ENCODE measurements around the gene ANKRD50.
A peak's percentile ranks its signal among the peaks of the same experiment; 100 is the strongest.

ANKRD50 gene

GRCh38 chr4:124710015-124710741, 2.4 kb downstream of the ANKRD50 start:
- no peak for DNase-seq (ENCODE audit: low read depth)

GRCh38 chr4:124708517-124709300, 3.8 kb downstream of the ANKRD50 start:
- no peak for DNase-seq (ENCODE audit: low read depth)

- no peak for DNase-seq (ENCODE audit: low read depth)
These were observed 7.1 kb downstream of the ANKRD50 start for GRCh38 chr4:124705393-124705792.

- no peak for DNase-seq (ENCODE audit: low read depth)
These were observed 9.4 kb downstream of the ANKRD50 start for GRCh38 chr4:124703154-124703553.

- DNase-seq (ENCODE audit: low read depth) = no peak
These were observed 15.1 kb downstream of the ANKRD50 start for GRCh38 chr4:124697441-124697840.

GRCh38 chr4:124696182-124696581, 16.4 kb downstream of the ANKRD50 start:
- DNase-seq (ENCODE audit: low read depth) = no peak

GRCh38 chr4:124694946-124695598, 17.5 kb downstream of the ANKRD50 start:
- peak; percentile 8 for DNase-seq (ENCODE audit: low read depth)

- DNase-seq (ENCODE audit: low read depth) = no peak
These were observed 18.2 kb downstream of the ANKRD50 start for GRCh38 chr4:124694306-124694705.

- no peak for DNase-seq (ENCODE audit: low read depth)
These were observed 20.7 kb downstream of the ANKRD50 start for GRCh38 chr4:124691801-124692200.

- DNase-seq (ENCODE audit: low read depth) = no peak
These were observed 26.3 kb downstream of the ANKRD50 start for GRCh38 chr4:124686279-124686678.

- no peak for DNase-seq (ENCODE audit: low read depth)
These were observed 26.7 kb downstream of the ANKRD50 start for GRCh38 chr4:124685851-124686250.

GRCh38 chr4:124684301-124684700, 28.2 kb downstream of the ANKRD50 start:
- no peak for DNase-seq (ENCODE audit: low read depth)

GRCh38 chr4:124682384-124682783, 30.1 kb downstream of the ANKRD50 start:
- no peak for DNase-seq (ENCODE audit: low read depth)

GRCh38 chr4:124666496-124666895, 46.0 kb downstream of the ANKRD50 start:
- no peak for DNase-seq (ENCODE audit: low read depth)

- DNase-seq (ENCODE audit: low read depth) = no peak
These were observed 53.7 kb downstream of the ANKRD50 start for GRCh38 chr4:124658795-124659194.

GRCh38 chr4:124650614-124651013, 61.9 kb downstream of the ANKRD50 start:
- DNase-seq (ENCODE audit: low read depth) = no peak

- DNase-seq (ENCODE audit: low read depth) = no peak
These were observed 64.9 kb downstream of the ANKRD50 start for GRCh38 chr4:124647599-124647998.

- no peak for DNase-seq (ENCODE audit: low read depth)
These were observed 67.9 kb downstream of the ANKRD50 start for GRCh38 chr4:124644621-124645020.

GRCh38 chr4:124642846-124643245, 69.7 kb downstream of the ANKRD50 start:
- DNase-seq (ENCODE audit: low read depth) = no peak

- DNase-seq (ENCODE audit: low read depth) = peak; percentile 57
These were observed 70.7 kb downstream of the ANKRD50 start for GRCh38 chr4:124641715-124642381.

GRCh38 chr4:124640022-124640730, 72.4 kb downstream of the ANKRD50 start:
- DNase-seq (ENCODE audit: low read depth) = peak; percentile 65

GRCh38 chr4:124637321-124637720, 75.2 kb downstream of the ANKRD50 start:
- DNase-seq (ENCODE audit: low read depth) = no peak

All from fibroblast of gingiva (primary cell).